Left lung (tissue), 10 donors: Measurements from ENCODE around the gene PDAP1. TPM values are rescaled to one million over a fixed set of nuclear protein-coding genes. Genes with fewer than 3 reads are reported as not detected.

Experiments used
- ATAC-seq: fragments of 200-7000 bp; cut with Tn5 transposase; one replicate; pipeline ENCODE4 v1.9.1; 2020; ENCODE audit warnings: moderate library complexity
- DNase-seq, 4 donors: peaks; one replicate each; pipeline ENCODE4 v3.0.0-alpha.2; 2013 to 2020
- H3K27ac ChIP-seq, 2 donors: fragments of 200-600 bp; sonication (generic) in 1 of 2; one replicate each; pipeline versions ENCODE4 v1.5.0 to v1.8.0; 2020 to 2021
- H3K27me3 ChIP-seq, 2 donors: fragments of 200-600 bp; sonication (generic) in 1 of 2; one replicate each; pipeline versions ENCODE4 v1.5.0 to v1.8.0; 2020 to 2021
- H3K36me3 ChIP-seq, 2 donors: fragments of 200-600 bp; sonication (generic) in 1 of 2; one replicate each; pipeline versions ENCODE4 v1.5.0 to v1.8.0; 2020 to 2021
- H3K4me1 ChIP-seq, 2 donors: fragments of 200-600 bp; one replicate each; pipeline ENCODE4 v1.8.0; 2021
- H3K4me3 ChIP-seq, 2 donors: fragments of 200-600 bp; sonication (generic) in 1 of 2; one replicate each; pipeline versions ENCODE4 v1.5.0 to v1.8.0; 2020 to 2021; ENCODE audit warnings: mild to moderate bottlenecking in 1 of 2
- H3K9me3 ChIP-seq, 2 donors: fragments of 200-600 bp; sonication (generic) in 1 of 2; one replicate each; pipeline versions ENCODE4 v1.5.0 to v1.8.0; 2020 to 2021
- CTCF ChIP-seq, 2 donors: fragments of 200-600 bp; sonication (generic) in 1 of 2; IDR thresholded peaks; one replicate each; pipeline versions ENCODE4 v1.5.0 to v1.8.0; 2021; ENCODE audit warnings: antibody characterized with exemption in 2 of 2
- intact Hi-C, 2 donors: fragments of 100-400 bp; cut with DNase I; formaldehyde crosslinking; loops; one replicate each; pipeline versions ENCODE4 v1.11.2 to v1.14.2; 2022
- polyA plus RNA-seq, 6 donors: library from polyadenylated mRNA; unstranded; fragments of 120-200 nt; gene quantifications; one replicate each; pipeline ENCODE4 v1.2.1, GENCODE V29; 2013; ENCODE audit not compliant: insufficient read length in 6 of 6
- total RNA-seq, 2 donors: library from RNA; stranded (reverse); fragmentation: NEBNext Ultra II Directional; extraction: Animal tissue kit (Norgen Biotek cat#: 25700); gene quantifications; one replicate each; pipeline ENCODE4 v1.2.1, GENCODE V29; 2021
- donor health status: DM: no; HTN: yes; CAD: no.
- donor health status: DM: no; HTN: no; CAD: no.

The PDAP1 gene
- total and polyA plus RNA-seq, 8 donors = 68.5 to 150 (median 132) TPM

DNA sequence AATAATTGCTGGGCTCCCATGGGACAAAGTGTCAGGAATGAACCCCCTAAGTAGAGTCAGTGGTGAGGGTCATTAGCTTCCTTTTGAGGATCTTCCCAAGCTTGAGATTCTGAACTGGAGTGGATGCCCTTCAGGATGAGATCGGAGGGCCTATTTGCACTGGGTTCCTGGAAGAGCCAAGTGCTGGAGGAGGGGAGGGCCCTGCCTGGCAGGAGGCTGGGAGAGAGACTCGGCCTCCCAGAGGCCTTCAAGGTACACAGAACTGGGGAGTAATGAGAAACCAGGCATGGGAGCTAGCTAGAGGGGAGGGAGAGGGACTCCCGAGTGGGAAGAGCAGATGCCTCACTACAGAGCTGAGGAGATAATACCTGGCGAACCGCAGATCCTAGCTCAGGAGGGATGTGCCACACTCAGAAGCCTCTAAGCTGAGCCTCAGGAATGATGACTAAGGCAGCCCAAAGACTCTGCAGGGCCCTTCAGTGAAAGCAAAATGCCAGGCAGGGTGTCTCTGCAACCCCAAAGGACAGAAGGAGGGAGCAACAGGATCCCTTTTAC is 9.4 kb downstream of the PDAP1 start:
- no peaks in the 10 kb centered on the region for H3K27me3 ChIP-seq
- no peak for TF ChIP-seq CTCF (IDR thresholded peaks at IDR 0.05)
- intact Hi-C loops = no loop called here
- H3K4me3 ChIP-seq = no peak overlapping the region
- H3K9me3 ChIP-seq = no peaks in the 10 kb centered on the region
- peaks cover 7 to 16% of the 10 kb centered on the region in 2 donors for H3K4me1 ChIP-seq
- peak overlapping the region in 1 of 2 donors; percentile 19 for H3K27ac ChIP-seq
- ATAC-seq (peak; percentile 7), DNase-seq (peak in 1 of 4 donors; percentile 37)
- peaks cover 0 to 100% of the 10 kb centered on the region in 2 donors for H3K36me3 ChIP-seq

DNA sequence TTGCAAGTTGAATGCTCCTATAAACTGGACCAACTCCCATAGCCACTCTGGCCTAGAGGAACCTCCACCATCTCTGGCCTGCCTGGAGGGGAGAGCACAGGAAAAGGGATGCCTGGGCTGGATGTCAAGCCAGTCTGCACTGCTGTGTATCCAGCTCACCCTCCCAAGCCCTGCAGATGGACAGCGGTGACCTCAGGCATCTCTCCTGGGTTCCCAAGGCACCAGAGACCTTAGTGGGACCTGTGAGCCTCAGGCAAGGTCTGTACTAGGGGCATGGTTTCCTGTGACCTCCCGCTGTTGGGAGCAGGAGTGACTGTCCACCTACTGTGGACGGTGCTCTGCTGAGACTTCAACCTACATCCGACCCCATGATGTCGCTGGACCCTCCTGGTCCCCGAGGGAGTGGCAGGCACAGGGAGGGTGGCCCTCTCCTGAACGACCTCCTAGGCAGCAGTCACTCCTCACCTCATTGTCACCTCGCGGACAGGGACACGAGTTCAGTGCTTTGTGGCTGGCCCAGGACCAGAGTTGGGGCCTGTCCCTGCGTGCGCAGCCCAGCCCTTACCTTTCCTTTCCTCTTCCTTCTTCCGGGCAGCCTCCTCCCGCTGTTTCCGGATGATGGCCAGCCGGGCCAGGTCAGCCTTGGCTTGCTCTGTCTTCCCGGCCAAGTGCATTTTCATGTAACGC is 11.0 kb downstream of the PDAP1 start:
- no peak for TF ChIP-seq CTCF (IDR thresholded peaks at IDR 0.05)
- ATAC-seq (no peak), DNase-seq (peak in 1 of 4 donors; percentile 51)
- Histone ChIP-seq H3K4me3 (no peak overlapping the region), H3K9me3 (no peaks in the 10 kb centered on the region), H3K27ac (peak overlapping the region in 1 of 2 donors; percentile 5), H3K4me1 (peaks cover 18 to 31% of the 10 kb centered on the region in 2 donors), H3K36me3 (peaks cover 0 to 100% of the 10 kb centered on the region in 2 donors), H3K27me3 (no peaks in the 10 kb centered on the region)
- intact Hi-C loops = no loop called here

GRCh38 chr7:99396418-99397296 is 11.7 kb downstream of the PDAP1 start:
- no peak for ATAC-seq
- H3K36me3 ChIP-seq = peaks cover 0 to 100% of the 10 kb centered on the region in 2 donors
- H3K27me3 ChIP-seq = no peaks in the 10 kb centered on the region
- no peaks in the 10 kb centered on the region for H3K9me3 ChIP-seq
- peaks cover 22 to 39% of the 10 kb centered on the region in 2 donors for H3K4me1 ChIP-seq
- peak in 1 of 4 donors; percentile 34 for DNase-seq
- intact Hi-C loops = no loop called here
- no peak for TF ChIP-seq CTCF (IDR thresholded peaks at IDR 0.05)
- no peak overlapping the region for H3K4me3 ChIP-seq
- no peak overlapping the region for H3K27ac ChIP-seq

DNA sequence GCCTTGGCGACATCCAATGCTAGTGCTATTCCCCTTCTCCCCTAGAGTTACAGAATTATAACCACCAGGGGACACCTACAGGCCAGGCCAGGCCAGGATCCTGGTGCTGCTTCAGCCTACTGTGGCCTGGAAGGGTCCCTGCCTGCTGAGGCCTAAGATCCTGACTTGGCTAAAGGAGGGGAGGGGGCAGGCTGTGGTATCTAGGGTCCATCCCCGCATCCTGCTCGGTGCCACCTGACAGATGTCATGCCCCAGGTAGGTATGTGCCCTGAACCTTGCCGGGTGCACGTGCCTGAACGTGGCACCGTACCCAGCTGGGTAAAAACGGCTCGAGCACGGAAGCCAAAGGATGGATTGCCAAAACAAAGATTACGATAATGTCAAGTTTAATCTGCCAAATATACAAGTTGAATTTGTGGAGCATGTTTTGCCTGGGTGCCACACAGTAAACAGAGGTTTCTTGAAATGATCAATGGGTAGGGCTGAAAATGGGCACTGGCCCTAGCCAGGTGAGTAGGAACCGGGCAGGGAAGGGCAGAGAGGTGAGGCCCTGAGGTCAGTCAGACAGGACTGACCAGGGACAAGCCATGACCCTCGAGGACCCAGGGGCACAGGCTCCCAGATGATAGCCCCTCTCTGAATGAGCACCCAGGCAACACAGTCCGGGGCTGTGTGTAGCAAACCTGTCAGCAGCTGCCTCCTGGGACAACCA is 12.6 kb downstream of the PDAP1 start:
- H3K4me1 ChIP-seq = peaks cover 22 to 47% of the 10 kb centered on the region in 2 donors
- intact Hi-C loops = no loop called here
- DNase-seq (peak in 1 of 4 donors; percentile 41), ATAC-seq (no peak)
- no peaks in the 10 kb centered on the region for H3K27me3 ChIP-seq
- H3K27ac ChIP-seq = no peak overlapping the region
- no peak for TF ChIP-seq CTCF (IDR thresholded peaks at IDR 0.05)
- no peaks in the 10 kb centered on the region for H3K9me3 ChIP-seq
- H3K4me3 ChIP-seq = no peak overlapping the region
- peaks cover 0 to 100% of the 10 kb centered on the region in 2 donors for H3K36me3 ChIP-seq
